Lung (tissue), 12 donors: ENCODE measurements around the gene KIR2DL4. TPM values are rescaled to one million over a fixed set of nuclear protein-coding genes. Genes with fewer than 3 reads are reported as not detected.
"Not testable (repeated sequence)": the region's sequence is repeated elsewhere in the genome, so short reads cannot be mapped to it uniquely, and the experiment has no call there.

Source experiments
- ATAC-seq: fragments of 200-7000 bp; cut with Tn5 transposase; one replicate; pipeline ENCODE4 v1.9.1; 2020; ENCODE audit warnings: moderate number of reproducible peaks; ENCODE audit not compliant: insufficient read depth, low FRiP score
- DNase-seq, 3 donors: peaks; one replicate each; pipeline ENCODE4 v3.0.0-alpha.2; 2013 to 2017
- H3K27ac ChIP-seq, 2 donors: one replicate each; pipeline ENCODE4 v1.5.1; 2013; ENCODE audit warnings: mild to moderate bottlenecking in 2 of 2, moderate library complexity in 2 of 2, control low read depth in 1 of 2, inconsistent platforms in 1 of 2, low read depth in 1 of 2, low read length in 1 of 2
- H3K27me3 ChIP-seq, 3 donors: one replicate each; pipeline ENCODE4 v1.5.1; 2013; ENCODE audit warnings: low read length in 2 of 3; ENCODE audit not compliant: control insufficient read depth in 3 of 3, insufficient read depth in 3 of 3
- H3K36me3 ChIP-seq, 4 donors: one replicate each; pipeline ENCODE4 v1.5.1; 2013; ENCODE audit warnings: low read length in 4 of 4, mild to moderate bottlenecking in 1 of 4, moderate library complexity in 1 of 4; ENCODE audit not compliant: control insufficient read depth in 4 of 4, insufficient read depth in 4 of 4
- H3K4me1 ChIP-seq, 5 donors: one replicate each; pipeline ENCODE4 v1.5.1; 2013; ENCODE audit warnings: low read length in 5 of 5, mild to moderate bottlenecking in 2 of 5, moderate library complexity in 1 of 5; ENCODE audit not compliant: control insufficient read depth in 5 of 5, insufficient read depth in 5 of 5
- H3K4me3 ChIP-seq: one replicate; pipeline ENCODE4 v1.5.1; 2013; ENCODE audit warnings: mild to moderate bottlenecking, control low read depth, moderate library complexity
- H3K9ac ChIP-seq, 2 donors: one replicate each; pipeline ENCODE4 v1.5.1; 2013; ENCODE audit warnings: low read length in 2 of 2, control low read depth in 1 of 2; ENCODE audit not compliant: insufficient read depth in 1 of 2
- H3K9me3 ChIP-seq, 4 donors: one replicate each; pipeline ENCODE4 v1.5.1; 2013; ENCODE audit warnings: low read length in 3 of 4, mild to moderate bottlenecking in 1 of 4, moderate library complexity in 1 of 4; ENCODE audit not compliant: control insufficient read depth in 4 of 4, insufficient read depth in 3 of 4
- WGBS, 2 donors: extraction: QIAGEN DNeasy Blood & Tissue Kit; methylation state at CpG; one replicate each; pipeline ENCODE4 v1.1.7; 2013; 5-methylcytosine and 5-hydroxymethylcytosine counted together
- polyA plus RNA-seq, 2 donors: library from polyadenylated mRNA; stranded (reverse); fragments of 200-250 nt; gene quantifications; one replicate each; pipeline ENCODE4 v1.2.1, GENCODE V29; 2013
- total RNA-seq, 2 donors: library from RNA; depleted of rRNA in 1 of 2; stranded (reverse); fragments of >200 nt in 1 of 2; gene quantifications; one replicate each; pipeline ENCODE4 v1.2.1, GENCODE V29; 2014 to 2021
- TF ChIP-seq, protein P1 (sequence below): IDR thresholded peaks from 2 replicates; pipeline ENCODE4 v1.5.1; 2012; ENCODE audit warnings: mild to moderate bottlenecking; ENCODE audit errors: control extremely low read depth, extremely low read depth
- donor health status: control.
- donor health status: control.
- donor health status: Bipolar disorder and iron deficiency.
- donor health status: healthy.
- donor health status: DM: yes; HTN: yes; CAD: no.

KIR2DL4 gene
- total and polyA plus RNA-seq, 4 donors = 0.10 to 0.77 (median 0.63) TPM; not detected in 1

DNA sequence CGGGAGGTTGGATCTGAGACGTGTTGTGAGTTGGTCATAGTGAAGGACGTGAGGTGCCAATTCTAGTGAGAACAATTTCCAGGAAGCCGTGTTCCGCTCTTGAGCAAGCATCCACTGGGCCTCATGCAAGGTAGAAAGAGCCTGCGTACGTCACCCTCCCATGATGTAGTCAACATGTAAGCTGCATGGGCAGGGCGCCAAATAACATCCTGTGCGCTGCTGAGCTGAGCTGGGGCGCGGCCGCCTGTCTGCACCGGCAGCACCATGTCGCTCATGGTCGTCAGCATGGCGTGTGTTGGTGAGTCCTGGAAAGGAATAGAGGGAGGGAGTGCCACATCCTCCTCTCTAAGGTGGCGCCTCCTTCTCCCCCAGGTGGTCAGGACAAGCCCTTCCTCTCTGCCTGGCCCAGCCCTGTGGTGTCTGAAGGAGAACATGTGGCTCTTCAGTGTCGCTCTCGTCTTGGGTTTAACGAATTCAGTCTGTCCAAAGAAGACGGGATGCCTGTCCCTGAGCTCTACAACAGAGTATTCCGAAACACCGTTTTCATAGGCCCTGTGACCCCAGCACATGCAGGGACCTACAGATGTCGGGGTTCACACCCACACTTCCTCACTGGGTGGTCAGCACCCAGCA is 17.2 kb upstream of the KIR2DL4 start:
- H3K4me3 ChIP-seq, H3K27me3 ChIP-seq, H3K36me3 ChIP-seq, H3K4me1 ChIP-seq, H3K9me3 ChIP-seq, DNase-seq, H3K9ac ChIP-seq, H3K27ac ChIP-seq, ATAC-seq: not testable (repeated sequence)
- WGBS, 2 donors = 86 to 89% methylated on average over 23 to 24 of the region's 24 CpGs

DNA sequence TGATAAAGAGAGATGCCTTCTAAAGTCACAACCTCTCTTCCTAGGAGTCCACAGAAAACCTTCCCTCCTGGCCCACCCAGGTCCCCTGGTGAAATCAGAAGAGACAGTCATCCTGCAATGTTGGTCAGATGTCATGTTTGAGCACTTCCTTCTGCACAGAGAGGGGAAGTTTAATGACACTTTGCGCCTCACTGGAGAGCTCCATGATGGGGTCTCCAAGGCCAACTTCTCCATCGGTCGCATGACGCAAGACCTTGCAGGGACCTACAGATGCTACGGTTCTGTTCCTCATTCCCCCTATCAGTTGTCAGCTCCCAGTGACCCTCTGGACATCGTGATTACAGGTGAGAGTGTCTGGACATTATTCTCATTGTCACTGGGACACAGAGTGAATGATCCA is 15.3 kb upstream of the KIR2DL4 start:
- H3K9me3 ChIP-seq, H3K4me3 ChIP-seq, ATAC-seq, H3K36me3 ChIP-seq, H3K9ac ChIP-seq, DNase-seq, H3K27ac ChIP-seq, H3K27me3 ChIP-seq, H3K4me1 ChIP-seq: not testable (repeated sequence)
- 38 to 63% methylated on average over 6 of the region's 6 CpGs for WGBS, 2 donors

DNA sequence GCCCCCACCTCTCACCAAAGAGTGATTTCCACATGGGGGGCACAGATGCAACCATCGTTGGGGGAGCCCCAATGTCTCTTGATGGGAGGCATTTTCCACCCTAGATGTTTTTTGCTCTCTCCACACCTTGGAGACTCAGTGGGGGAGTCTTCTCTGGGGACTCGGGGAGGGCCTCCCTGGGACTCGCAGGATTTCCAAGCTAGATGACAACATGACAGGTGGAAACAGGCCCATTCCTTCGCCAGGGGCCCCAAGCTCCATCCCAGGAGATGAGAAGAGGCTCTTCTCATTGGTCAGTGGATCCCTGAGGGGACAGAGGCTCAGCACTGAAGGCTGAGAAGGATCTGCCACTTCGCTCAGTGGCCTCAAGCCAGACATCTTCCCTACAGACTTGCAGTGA is 12.7 kb upstream of the KIR2DL4 start:
- no peak for DNase-seq
- Histone ChIP-seq H3K9ac (no peak overlapping the region), H3K27me3 (no peaks in the 10 kb centered on the region), H3K4me1 (no peaks in the 10 kb centered on the region), H3K36me3 (no peaks in the 10 kb centered on the region), H3K27ac (no peak overlapping the region), H3K9me3 (peaks cover 0 to 2% (median 0%) of the 10 kb centered on the region in 4 donors), H3K4me3 (no peak overlapping the region)
- no peak for ATAC-seq
- TF ChIP-seq, protein P1, sequence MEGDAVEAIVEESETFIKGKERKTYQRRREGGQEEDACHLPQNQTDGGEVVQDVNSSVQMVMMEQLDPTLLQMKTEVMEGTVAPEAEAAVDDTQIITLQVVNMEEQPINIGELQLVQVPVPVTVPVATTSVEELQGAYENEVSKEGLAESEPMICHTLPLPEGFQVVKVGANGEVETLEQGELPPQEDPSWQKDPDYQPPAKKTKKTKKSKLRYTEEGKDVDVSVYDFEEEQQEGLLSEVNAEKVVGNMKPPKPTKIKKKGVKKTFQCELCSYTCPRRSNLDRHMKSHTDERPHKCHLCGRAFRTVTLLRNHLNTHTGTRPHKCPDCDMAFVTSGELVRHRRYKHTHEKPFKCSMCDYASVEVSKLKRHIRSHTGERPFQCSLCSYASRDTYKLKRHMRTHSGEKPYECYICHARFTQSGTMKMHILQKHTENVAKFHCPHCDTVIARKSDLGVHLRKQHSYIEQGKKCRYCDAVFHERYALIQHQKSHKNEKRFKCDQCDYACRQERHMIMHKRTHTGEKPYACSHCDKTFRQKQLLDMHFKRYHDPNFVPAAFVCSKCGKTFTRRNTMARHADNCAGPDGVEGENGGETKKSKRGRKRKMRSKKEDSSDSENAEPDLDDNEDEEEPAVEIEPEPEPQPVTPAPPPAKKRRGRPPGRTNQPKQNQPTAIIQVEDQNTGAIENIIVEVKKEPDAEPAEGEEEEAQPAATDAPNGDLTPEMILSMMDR = no peak
- WGBS, 2 donors = 75 to 90% methylated on average over 5 of the region's 5 CpGs

DNA sequence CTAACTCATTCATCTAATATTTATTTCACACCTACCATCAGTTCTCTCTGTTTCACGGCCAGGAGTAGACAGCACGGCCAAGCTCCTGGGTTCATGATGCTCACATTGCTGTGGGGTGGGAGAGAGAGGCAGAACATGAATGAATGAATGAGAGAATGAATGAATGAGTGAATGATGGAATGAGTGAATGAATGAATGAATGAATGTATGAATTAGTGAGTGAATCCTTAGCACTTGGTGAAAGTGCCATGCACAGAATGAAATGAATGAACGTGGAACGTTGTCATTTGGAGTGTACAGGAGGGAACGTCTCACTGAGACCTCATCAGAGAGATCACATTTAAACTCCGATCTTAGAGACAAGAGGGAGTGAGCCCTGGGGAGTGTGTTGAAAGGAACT is 11.9 kb upstream of the KIR2DL4 start:
- DNase-seq = no peak
- TF ChIP-seq, protein P1 = no peak
- Histone ChIP-seq H3K4me3 (no peak overlapping the region), H3K9me3 (no peaks in the 10 kb centered on the region), H3K36me3 (no peaks in the 10 kb centered on the region), H3K4me1 (no peaks in the 10 kb centered on the region), H3K9ac (no peak overlapping the region), H3K27ac (no peak overlapping the region), H3K27me3 (no peaks in the 10 kb centered on the region)
- no peak for ATAC-seq
- whole genome bisulfite sequencing, 2 donors = 73 to 81% methylated on average over 6 of the region's 6 CpGs
